GM12891 (cell line): ENCODE measurements around the gene RNPEP.

Experiments used
- PAX5 ChIP-seq: IDR thresholded peaks from 2 replicates; pipeline ENCODE4 v1.6.1; 2011; ENCODE audit warnings: low read length, moderate library complexity, mild to moderate bottlenecking; ENCODE audit not compliant: insufficient read depth, severe bottlenecking
- POLR2A ChIP-seq: IDR thresholded peaks from 2 replicates; pipeline ENCODE4 v1.6.1; 2011; ENCODE audit warnings: low read depth, low read length, control low read depth
- POLR2AphosphoS5 ChIP-seq: IDR thresholded peaks from 2 replicates; pipeline ENCODE4 v1.6.1; 2011; ENCODE audit warnings: low read depth, low read length, control low read depth
- POU2F2 ChIP-seq: IDR thresholded peaks from 2 replicates; pipeline ENCODE4 v1.6.1; 2011; ENCODE audit warnings: low read depth, mild to moderate bottlenecking, control low read depth, low read length, moderate library complexity
- SPI1 ChIP-seq: IDR thresholded peaks from 2 replicates; pipeline ENCODE4 v1.6.1; 2011; ENCODE audit warnings: low read depth, low read length, control low read depth
- TAF1 ChIP-seq: IDR thresholded peaks from 2 replicates; pipeline ENCODE4 v1.6.1; 2011; ENCODE audit warnings: low read depth, low read length, control low read depth

- TF ChIP-seq POLR2A (no peak), POLR2AphosphoS5 (no peak), PAX5 (no peak), TAF1 (no peak), SPI1 (no peak), POU2F2 (no peak)
Observed at GRCh38 chr1:201944639-201945038, 37.8 kb upstream of the RNPEP start.
